T follicular helper cell (primary cell): ENCODE data around the gene FXYD2.

Experiments used
- DNase-seq: peaks from one replicate; pipeline ENCODE4 v3.0.0-alpha.2; 2020; ENCODE audit warnings: low read depth

Gene FXYD2

DNA sequence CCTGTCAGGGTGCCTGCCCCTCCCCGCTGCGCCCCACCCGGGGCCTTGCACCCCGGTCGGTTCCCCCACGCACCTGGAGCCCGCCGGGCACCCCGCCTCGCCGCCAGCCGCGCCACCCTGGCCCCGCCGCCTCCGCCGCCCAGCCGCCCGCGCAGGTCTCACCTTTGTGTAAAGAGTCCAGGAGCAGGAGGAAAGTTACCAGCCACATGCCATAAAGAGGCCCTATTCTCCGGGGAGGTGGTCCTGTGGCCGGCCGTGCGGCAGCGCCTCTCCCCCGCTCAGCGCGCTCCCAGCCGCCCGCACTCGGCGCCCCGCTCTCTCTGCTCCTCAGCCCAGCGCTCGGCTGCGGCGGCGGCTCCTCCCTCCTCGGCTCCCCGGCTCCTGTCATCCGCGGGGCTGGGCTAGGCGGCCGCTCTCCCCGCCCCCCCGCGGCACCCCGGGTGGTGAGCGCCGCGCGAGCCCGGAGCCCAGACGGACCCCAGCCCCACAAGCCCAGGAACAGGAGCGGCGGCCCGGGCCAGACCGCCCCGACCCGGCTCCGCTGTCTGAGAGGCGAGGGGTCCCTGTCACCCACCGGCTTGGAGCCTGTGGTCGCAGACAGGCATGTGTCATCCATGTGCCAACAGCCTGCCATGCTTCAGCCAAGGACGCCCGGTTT is 27.5 kb downstream of the FXYD2 start, which contains the start of gene DSCAML1:
DSCAML1 (minus strand) TSS at position 345 of the 658 bp plus-strand sequence; CDS start at position 208, 137 bp downstream.
- DNase-seq, result peak; percentile 13

DNA sequence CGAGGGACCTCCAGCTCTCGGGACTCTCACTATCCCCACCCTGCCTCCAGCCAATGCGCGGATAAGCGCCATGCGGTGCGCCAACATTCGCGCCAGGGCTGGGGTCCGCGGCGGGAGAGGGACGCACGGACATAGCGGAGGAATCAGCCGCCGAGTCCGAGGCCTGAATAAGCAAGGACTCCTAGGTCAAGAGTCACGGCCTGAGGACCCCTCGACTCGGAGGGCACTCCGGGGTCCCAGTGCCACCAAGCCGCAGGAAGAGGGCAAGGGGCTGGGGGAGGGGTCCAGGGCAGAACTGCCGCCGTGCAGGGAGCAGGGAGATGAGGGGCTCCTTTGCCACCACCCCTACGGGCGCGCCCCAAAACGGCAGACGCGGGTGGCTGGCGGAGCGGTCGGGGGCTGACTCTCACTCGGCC is 28.1 kb downstream of the FXYD2 start:
- DNase-seq, result no peak

DNA sequence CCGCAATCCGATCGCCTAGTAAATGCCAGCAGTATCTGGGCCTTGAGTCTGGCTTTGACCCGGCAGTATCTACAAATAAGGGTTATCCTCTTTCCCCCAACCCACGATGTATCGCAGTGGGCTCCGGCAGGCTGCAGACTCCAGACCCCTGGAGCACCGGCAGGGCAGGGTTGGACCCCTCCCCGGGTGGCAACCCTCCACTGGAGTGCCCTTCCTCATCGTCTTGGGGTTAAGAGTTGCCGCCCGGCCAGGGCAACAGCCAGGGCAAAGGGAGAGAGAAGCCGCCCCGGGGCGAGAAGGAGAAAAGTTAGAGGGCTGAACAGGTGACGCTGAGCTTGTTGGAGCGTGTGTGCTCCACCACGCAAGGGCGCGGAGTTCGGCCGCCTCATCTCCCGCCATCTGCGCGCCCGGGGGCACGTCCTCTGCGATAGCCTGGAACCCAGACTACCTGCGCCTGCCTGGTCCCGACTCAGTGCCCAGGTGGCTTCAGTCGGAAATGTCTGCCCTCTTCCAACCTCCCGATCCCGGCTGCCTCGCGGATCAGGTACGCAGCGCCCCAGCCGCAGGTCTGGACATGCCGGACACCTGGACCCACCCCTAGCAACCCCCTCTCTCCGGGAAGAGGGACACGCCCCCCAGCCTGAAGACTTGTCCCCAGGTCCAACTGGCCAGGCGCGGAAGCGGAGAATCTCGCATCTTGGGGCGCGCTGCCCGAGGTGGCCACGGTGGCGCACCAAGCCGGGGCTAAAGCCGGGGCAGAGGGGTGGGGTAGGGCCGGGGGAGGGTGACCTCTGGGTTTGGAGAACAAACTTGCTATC is 28.7 kb downstream of the FXYD2 start:
- DNase-seq, result no peak

DNA sequence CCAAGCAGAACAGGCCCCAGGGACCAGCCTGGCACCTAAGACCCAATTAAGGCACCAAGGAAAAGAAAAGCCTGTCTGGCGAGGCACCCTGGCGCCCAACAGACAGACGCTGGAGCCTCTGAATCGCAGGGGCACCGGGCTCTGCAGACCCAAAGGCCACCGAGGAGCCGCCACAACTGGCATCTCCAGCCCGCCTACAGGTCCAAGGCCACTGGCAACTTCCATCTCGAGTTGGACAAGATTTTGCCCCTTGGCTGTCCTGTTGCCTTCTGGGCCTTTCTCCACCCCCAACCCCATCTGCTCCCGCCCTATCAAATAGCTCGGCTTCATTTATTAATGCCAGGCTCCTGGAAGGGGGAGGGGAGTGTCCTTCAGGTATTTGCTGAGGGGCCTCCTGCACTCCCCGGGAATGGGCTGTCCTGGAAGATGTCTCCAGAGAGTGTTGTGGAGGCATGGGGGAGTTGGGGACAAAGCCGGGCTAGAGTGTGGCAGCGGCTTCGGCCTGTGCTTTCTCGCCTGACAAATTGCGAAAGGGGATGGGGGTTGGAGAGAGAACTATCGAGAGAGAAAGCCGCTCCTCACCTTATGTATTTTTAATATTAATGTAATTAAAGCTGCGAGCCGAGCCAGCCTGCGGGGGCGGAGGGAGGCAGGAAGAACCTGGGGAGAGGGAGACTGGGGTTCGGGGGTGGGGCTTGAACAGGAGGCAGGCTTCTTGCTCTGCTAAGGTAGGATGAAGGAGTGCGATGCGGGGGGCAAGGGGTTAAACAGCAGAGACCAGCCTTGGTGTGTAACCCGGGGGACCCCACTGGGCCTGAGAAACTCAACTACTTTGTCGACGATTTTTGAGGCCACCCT is 29.5 kb downstream of the FXYD2 start:
- DNase-seq, result no peak

DNA sequence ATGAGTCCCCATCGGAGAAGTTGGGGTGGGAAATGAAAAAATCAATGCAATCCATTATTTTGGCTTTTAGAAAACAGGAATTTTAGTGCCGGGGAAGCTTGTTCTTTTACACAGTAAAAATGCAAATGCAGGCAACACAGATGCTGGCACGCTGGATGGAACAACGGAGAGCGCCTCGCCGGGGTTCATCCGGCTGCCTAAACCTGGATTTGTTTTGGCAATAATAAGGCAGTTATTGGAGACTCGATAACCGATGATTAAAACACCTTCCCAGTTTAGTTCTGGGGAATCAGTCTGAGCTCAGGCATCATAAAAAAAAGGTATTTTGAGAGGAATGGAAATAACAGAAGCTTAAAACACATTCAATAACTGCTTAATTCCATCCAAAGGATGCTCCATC is 30.4 kb downstream of the FXYD2 start:
- no peak for DNase-seq

DNA sequence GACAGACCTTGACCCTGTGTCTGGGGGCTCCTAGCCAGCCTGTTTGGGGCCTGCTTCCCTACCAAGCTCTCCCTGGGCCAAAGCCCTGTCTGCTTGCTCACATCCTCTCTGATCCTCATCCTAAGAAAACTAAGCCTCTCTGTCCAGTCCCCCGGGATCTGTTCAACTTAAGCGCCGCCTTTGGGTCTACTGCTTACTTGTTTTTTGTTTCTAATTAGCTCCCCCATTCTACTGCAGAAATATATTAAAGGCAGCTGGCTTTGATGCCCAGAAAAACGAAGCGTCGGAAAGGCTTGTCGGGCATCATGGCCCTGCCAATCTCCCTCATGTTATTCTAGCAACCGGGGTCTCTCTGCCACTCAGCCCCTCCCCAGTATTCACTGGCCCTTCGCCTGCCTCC is 31.0 kb downstream of the FXYD2 start:
- DNase-seq, result no peak

DNA sequence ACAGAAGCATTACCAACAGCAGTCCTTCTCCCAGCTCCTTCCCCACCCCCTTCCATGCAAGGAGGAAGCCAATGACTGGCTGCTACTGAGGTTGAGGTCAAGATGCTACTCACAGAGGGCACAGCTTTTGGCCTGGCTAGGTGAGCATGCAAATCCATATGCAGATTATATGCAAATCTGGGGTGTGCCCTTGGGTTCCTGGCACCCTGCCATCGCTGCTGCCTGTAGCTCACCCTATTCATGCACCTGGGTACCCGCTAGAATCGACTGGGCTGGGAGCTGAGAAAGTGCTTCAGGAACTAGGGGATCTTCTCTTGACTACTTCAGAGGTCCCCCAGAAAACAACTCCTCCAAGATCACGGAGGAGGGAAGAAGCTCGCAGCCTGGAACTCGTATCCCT is 31.6 kb downstream of the FXYD2 start:
- no peak for DNase-seq

DNA sequence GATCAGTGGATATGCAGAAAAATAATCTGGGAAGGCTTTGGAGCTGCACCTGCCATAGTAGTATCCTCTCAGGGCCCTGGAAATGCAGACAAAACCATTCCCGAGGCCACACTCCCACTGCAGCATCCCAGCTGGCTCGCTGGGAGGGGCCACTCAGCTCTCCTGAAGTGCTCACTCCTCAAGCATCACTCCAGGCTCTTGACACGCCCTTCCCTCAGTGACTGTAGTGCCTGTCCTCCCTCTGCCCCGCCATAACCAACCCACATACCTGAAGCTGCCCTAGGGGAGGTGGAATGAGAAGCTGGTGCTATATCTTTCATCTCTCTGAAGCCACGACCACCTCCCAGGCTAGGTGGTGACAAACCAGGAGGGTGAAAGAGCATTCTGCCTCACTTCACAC is 32.3 kb downstream of the FXYD2 start:
- DNase-seq, result no peak

DNA sequence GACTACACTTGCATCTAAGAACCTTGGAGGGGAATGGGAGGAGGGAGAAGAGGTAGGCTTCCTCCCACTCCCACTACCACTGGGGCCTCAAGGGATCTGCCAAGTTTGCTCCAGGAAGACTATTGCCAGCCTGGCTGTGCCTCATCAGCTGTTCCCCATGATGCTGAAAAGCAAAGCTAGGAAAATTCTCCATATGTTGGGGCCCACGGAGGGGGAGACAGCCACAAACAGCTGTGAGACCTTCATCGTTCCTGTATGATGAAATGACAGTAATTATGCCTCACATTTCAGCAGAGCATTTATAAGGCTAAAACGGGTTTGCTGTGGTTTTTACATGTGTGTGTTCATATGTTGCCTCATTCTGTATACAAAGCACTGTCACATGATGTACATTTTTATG is 34.3 kb downstream of the FXYD2 start:
- DNase-seq, result no peak

DNA sequence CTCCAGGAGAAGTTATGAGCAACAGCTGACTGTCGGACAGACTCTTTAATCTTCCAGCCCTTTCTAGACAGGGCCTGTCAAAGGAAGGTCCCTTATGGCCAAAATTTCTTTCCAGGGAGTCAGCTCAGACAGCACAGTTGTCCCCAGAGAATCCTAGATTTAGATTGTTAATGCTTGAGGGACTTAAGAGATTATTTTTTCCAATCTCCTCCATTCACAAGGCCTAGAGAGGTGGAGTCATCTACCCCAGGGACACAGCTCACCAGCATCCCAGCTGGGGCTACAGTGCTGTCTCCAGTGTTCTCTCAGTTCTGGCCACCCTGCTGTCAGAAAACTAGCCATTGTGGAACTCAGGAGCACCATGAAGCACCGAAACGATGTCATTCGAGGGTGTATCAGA is 35.3 kb downstream of the FXYD2 start:
- DNase-seq, result no peak

DNA sequence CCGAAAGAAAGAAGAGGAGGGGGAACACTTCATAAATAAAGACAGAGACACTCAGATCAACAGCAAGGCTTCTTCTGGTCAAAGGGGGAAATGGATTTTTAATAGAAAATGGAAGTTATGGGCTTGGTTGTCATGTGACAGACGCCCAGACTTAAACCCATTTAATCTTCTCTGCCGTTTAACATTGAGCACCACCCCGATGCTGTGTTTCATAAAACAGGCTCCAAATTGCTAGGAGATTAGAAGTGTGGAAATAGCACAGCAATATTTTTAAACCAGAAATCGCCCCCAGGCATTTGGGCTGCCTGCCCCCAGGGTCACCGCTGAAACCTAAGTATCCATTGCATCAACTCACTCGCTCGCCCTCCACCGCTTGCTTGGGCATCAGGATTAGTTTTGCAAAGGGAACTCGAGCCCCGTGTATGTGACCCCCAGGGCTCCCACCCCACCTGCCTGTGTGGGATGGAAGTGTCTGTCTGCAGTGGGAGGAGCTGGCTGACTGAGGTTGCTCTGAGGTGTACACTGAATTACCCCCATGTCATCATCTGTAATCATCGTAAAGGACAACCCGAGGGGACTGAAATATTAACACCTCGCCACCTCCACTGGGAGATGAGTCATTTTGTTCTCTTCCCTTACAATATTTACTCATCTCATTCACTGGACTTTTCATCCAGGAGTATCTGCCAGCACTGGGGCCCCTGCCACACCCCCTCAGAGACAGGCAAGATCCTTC is 38.2 kb downstream of the FXYD2 start:
- DNase-seq, result no peak

DNA sequence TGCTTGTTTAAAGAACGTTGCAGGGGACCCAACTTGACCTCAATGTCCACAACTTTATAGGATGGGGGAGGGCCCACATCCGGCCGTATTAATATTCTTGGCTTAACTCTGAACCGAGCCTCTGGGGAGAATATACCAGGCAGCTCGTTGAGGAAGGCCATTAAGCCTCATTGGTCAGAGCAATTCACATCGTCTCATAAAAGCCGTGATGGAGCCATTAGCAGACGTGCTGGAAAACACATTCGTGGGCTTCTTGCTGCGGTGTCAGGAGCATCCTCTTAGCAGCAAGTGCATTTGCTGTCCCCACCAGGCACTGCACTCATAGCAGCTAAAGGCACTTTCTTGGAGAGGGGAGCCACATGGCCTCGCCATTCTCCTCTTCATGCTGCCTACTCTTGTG is 42.4 kb downstream of the FXYD2 start:
- DNase-seq, result no peak

DNA sequence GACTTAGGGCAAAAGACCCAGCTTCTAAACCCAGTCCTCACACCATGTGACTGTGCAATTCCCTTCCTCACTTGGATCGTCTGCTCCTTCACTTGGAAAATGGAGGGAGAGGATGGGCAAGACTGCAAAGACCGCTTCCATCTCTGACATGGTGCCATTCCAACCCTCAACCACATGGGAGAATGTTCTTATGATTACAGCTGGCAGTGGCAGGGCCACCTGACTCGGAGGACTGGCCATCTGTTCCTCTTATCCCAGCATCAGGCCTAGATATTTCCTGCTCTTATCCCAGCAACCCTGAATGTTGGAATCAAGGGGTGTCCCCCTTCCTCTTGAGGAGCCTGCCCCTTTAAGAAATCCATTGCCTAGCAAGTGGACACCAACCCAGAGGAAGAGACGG is 42.9 kb downstream of the FXYD2 start:
- no peak for DNase-seq

DNA sequence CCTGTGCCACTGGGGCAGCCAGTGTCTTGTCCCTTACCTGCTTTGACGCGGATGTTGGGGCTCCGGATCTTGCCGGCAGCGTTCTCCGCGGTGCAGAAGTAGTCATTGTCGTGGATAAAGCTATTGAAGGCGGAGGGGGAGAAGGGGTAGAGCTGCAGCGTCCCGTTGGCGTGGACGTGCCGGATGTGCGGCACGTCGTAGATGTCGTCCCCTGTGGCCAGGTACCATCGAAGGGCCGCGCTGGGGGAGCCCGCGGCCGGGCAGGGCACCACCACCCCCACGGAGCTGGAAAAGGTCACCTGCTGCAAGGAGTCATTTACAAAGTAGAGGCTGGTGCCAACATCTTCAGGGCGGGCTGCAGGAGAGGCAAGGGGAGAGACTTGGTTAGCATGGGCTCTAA is 44.1 kb downstream of the FXYD2 start:
- no peak for DNase-seq

DNA sequence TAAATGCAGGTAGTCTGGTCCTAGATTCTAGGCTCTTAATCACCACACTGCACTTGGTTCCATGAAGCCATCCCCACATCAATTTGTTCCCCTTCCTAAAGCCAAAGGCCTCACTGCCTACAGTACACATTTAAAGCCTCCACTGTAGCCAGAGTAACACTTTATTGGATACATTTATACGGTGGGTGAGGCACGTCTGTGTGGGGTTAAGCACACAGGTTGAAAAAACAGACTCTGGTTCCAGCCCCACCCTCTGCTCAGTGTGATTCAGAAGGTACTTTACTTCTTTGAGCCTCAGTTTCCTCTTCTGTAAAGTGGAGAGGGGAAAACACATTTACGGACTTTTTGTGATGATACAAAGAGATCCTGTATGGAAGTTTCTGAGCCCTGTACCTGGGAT is 50.0 kb downstream of the FXYD2 start:
- no peak for DNase-seq

DNA sequence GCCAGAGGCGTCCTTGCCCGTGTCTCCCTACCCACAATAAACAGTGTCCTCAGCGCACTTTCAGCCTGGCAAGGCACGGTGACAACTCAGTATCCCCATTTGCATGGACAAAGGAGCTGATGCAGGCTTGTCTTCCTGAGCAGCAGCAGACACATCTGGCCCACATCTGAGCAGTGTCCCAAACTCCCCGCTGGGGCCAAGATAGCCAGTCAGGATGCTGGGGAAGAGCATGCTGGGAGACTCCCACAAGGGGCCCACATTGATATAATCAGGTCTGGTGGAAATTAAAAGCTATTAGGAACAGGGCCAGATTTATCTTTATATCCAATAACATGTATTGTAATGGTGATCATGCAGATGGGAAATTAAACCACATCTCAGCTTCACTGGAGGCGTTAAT is 52.2 kb downstream of the FXYD2 start:
- no peak for DNase-seq

DNA sequence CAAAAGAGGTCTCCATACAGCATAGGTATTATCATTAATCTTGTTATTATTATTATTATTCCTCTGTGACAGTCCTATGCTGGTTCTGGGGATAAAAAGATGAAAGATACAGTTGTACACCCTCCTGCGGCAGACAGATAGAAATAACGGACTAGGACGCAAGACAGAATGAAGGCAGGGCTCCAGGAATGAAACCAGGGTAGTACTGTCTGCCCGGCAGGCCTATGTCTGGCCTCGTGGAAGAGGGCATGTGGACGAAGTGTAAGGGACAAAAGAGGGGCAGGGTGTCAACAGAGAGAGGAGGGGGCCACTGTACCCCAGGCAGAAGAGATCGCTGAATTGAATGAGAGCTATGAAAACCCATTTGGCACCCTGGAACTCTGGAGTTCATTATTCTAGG is 52.7 kb downstream of the FXYD2 start:
- no peak for DNase-seq

DNA sequence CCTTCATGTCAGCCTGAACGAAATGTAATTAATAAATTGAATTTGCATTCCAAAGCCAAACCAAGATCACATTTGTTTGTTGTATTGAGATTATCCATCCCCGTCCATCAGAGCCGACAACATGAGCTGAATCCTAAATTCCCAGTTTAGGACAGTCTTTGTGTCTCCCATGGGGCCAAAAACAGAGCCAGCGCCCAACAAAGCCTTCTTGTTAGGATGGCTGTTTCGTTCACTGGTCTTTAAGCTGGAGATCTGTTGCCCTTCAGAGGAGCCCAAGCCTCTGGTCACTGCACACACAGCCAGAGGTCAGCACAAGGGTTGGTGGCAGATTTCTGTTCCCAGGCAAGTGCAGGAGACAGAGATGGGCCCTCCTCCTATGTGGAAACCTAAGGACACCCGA is 53.3 kb downstream of the FXYD2 start:
- DNase-seq, result no peak

DNA sequence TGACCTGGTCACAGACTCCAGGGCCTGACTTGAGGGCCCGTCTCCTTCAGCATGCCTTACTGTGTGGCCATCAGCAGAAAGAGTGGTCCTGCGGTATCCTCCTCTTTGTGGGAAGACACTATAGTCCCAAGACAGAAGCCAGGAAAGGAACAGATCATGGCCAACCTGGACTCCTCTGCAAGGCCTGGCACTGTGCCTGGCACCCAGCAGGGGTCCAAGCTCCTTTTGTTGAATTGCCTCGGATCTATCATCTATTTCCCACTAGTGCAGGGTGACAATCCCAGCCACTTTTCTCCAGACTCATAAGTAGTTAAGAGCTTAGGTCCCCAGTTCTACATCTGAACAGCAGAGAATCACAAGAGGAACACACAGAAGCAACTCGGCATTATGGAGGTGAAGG is 54.5 kb downstream of the FXYD2 start:
- no peak for DNase-seq
